GM12878 (cell line): ENCODE measurements around the gene CPVL. TPM values are rescaled to one million over a fixed set of nuclear protein-coding genes. Genes with fewer than 3 reads are reported as not detected.
A peak's percentile ranks its signal among the peaks of the same experiment; 100 is the strongest.

Experiments used
- ATAC-seq: fragments of 200-7000 bp; cut with Tn5 transposase; 3 replicates; pipeline ENCODE4 v1.9.1; 2020; ENCODE audit warnings: mild to moderate bottlenecking, moderate library complexity
- BruUV-seq: library from RNA; stranded (reverse); fragments of 400-500 nt; replicated peaks from 2 replicates; lab custom pipeline; 2021; lab: Mats Ljungman, UMichigan
- CTCF ChIA-PET: fragments of 300-600 bp; sonication (Branson Sonifier 250); formaldehyde crosslinking; extraction: SDS; loops from one replicate; lab custom pipeline; 2021; ENCODE audit warnings: inconsistent platforms; lab: Yijun Ruan, JAX
- POLR2A ChIA-PET: fragments of 350-600 bp; formaldehyde crosslinking; extraction: SDS; loops from one replicate; lab custom pipeline; 2021; ENCODE audit warnings: inconsistent platforms; lab: Charles Lee
- RAD21 ChIA-PET: fragments of 300-600 bp; sonication (Branson Sonifier 250); formaldehyde crosslinking; loops from one replicate; lab custom pipeline; 2023; ENCODE audit warnings: antibody characterized with exemption; ENCODE audit not compliant: unreplicated experiment; lab: Charles Lee
- SMC1A ChIA-PET: fragments of 300-600 bp; sonication (Branson Sonifier 250); formaldehyde crosslinking; loops from one replicate; lab custom pipeline; 2023; ENCODE audit not compliant: unreplicated experiment, uncharacterized antibody; lab: Charles Lee
- DNase-seq: peaks from one replicate; pipeline ENCODE4 v3.0.0-alpha.2; 2011; ENCODE audit warnings: low read depth, low spot score
- FAIRE-seq: peaks from 3 replicates; lab custom pipeline; 2011; peaks lifted over from hg19 to GRCh38; lab: Jason Lieb, UNC
- H2AFZ ChIP-seq: 2 replicates; pipeline ENCODE4 v1.6.0; 2011; ENCODE audit warnings: low read depth, low read length, control low read depth; ENCODE audit not compliant: control insufficient read depth
- H3K27ac ChIP-seq: 2 replicates; pipeline ENCODE4 v1.5.1; 2011; ENCODE audit warnings: control low read depth; ENCODE audit not compliant: control insufficient read depth, insufficient read depth
- H3K27me3 ChIP-seq, 2 experiments: replicated peaks in 1 of 2; 2 replicates each; pipeline versions ENCODE4 v1.6.0 to v1.6.1; 2011; ENCODE audit warnings: low read length in 1 of 2; ENCODE audit not compliant: control insufficient read depth in 2 of 2, insufficient read depth in 2 of 2
- H3K36me3 ChIP-seq, 2 experiments: 2 replicates each; pipeline ENCODE4 v1.5.1; 2011; ENCODE audit warnings: low read length in 1 of 2; ENCODE audit not compliant: control insufficient read depth in 2 of 2, insufficient read depth in 2 of 2
- H3K4me1 ChIP-seq: 2 replicates; pipeline ENCODE4 v1.6.1; 2011; ENCODE audit warnings: mild to moderate bottlenecking, low read length, moderate library complexity, mixed read lengths; ENCODE audit not compliant: control insufficient read depth, insufficient read depth
- H3K4me2 ChIP-seq: 2 replicates; pipeline ENCODE4 v1.6.0; 2011; ENCODE audit warnings: control low read depth; ENCODE audit not compliant: control insufficient read depth, insufficient read depth
- H3K4me3 ChIP-seq: fragments of 200-600 bp; sonication (generic); 2 replicates; pipeline ENCODE4 v1.5.1; 2016
- H3K79me2 ChIP-seq: 2 replicates; pipeline ENCODE4 v1.6.0; 2011; ENCODE audit warnings: low read length; ENCODE audit not compliant: control insufficient read depth, insufficient read depth
- H3K9ac ChIP-seq: 2 replicates; pipeline ENCODE4 v1.8.0; 2011; ENCODE audit warnings: low read length, control low read depth, mixed read lengths; ENCODE audit not compliant: control insufficient read depth, insufficient read depth
- H3K9me3 ChIP-seq: replicated peaks from 3 replicates; pipeline ENCODE4 v1.5.1; 2011; ENCODE audit warnings: mild to moderate bottlenecking, low read length; ENCODE audit not compliant: control insufficient read depth, insufficient read depth
- H4K20me1 ChIP-seq: 2 replicates; pipeline ENCODE4 v1.6.0; 2011; ENCODE audit not compliant: control insufficient read depth, insufficient read depth
- BRCA1 ChIP-seq: IDR thresholded peaks from 2 replicates; pipeline ENCODE4 v1.6.1; 2011; ENCODE audit warnings: low read depth, low read length, improper control_type of control experiment
- CEBPB ChIP-seq, 2 experiments: fragments of 150-350 bp in 1 of 2; IDR thresholded peaks; 2 replicates each; pipeline ENCODE4 v1.6.1; 2012 to 2014; ENCODE audit warnings: low read depth in 2 of 2, low read length in 2 of 2, borderline replicate concordance in 1 of 2, inconsistent platforms in 1 of 2
- CTCF ChIP-seq, 3 experiments: IDR thresholded peaks in 2 of 3; conservative IDR thresholded peaks in 1 of 3; 2 replicates each; pipeline ENCODE4 v1.5.1; 2011; ENCODE audit warnings: low read depth in 3 of 3, low read length in 3 of 3, mild to moderate bottlenecking in 3 of 3, control low read depth in 2 of 3, moderate library complexity in 2 of 3, inconsistent platforms in 1 of 3, mixed read lengths in 1 of 3; ENCODE audit not compliant: control insufficient read depth in 2 of 3, insufficient read depth in 1 of 3; ENCODE audit errors: extremely low read depth in 1 of 3
- E2F4 ChIP-seq: IDR thresholded peaks from 2 replicates; pipeline ENCODE4 v1.6.1; 2012; ENCODE audit warnings: low read depth, low read length, improper control_type of control experiment
- GABPA ChIP-seq: IDR thresholded peaks from 2 replicates; pipeline ENCODE4 v1.6.1; 2014; ENCODE audit warnings: antibody characterized with exemption, low read depth, mild to moderate bottlenecking, inconsistent platforms
- RAD21 ChIP-seq: IDR thresholded peaks from 2 replicates; pipeline ENCODE4 v1.6.1; 2011; ENCODE audit warnings: mild to moderate bottlenecking, low read depth, low read length, moderate library complexity; ENCODE audit not compliant: insufficient read depth
- SMC3 ChIP-seq: IDR thresholded peaks from 2 replicates; pipeline ENCODE4 v1.6.1; 2011; ENCODE audit warnings: low read length, improper control_type of control experiment, borderline replicate concordance
- WGBS: methylation state at CpG from one replicate; pipeline ENCODE4 v1.1.6; 2016; ENCODE audit warnings: low lambda C conversion rate; ENCODE audit not compliant: insufficient replicate concordance, insufficient coverage; ENCODE audit errors: missing lambda C conversion rate; 5-methylcytosine and 5-hydroxymethylcytosine counted together
- in situ Hi-C: fragments of 300-500 bp; cut with MboI; formaldehyde crosslinking; loops from 9 replicates; pipeline ENCODE4 v1.14.3; 2018; ENCODE audit warnings: mixed read lengths
- intact Hi-C: fragments of 100-400 bp; cut with micrococcal nuclease; formaldehyde crosslinking; loops from one replicate; pipeline ENCODE4 v1.14.2; 2022; ENCODE audit not compliant: unreplicated experiment
- polyA plus RNA-seq, 11 experiments: library from polyadenylated mRNA; depleted of rRNA in 4 of 11; unstranded in 6 of 11; stranded (reverse) in 5 of 11; fragments of >200 nt; fragmentation: Nextera tagmentation in 4 of 11; fragmentation: Illumina TruSeq in 1 of 11; extraction: Ambion mirVana in 4 of 11; extraction: Trizol in 1 of 11; gene quantifications; 1 replicate in 1 of 11; 2 replicates in 10 of 11; pipeline versions ENCODE4 v1.2.1 to v1.2.3, GENCODE V29; 2011 to 2016; ENCODE audit warnings: inconsistent platforms in 2 of 11, missing spikeins in 2 of 11, low read depth in 1 of 11
- total RNA-seq, 4 experiments: library from RNA; depleted of rRNA in 3 of 4; stranded (reverse); fragments of >200 nt in 3 of 4; fragmentation: Illumina TruSeq in 1 of 4; extraction: Trizol in 1 of 4; gene quantifications; 2 replicates each; pipeline versions ENCODE4 v1.2.1 to v1.2.3, GENCODE V29; 2013 to 2021

Gene CPVL
- total and polyA plus RNA-seq, 10 of the 15 experiments (the other 5 are each of a cell fraction or from before 2014, with no cell fraction given): 0.59 TPM; not detected in 9

GRCh38 chr7:29189743-29190201, 43.4 kb upstream of the CPVL start:
- intact Hi-C loops (loop anchor here (1.0 to 5.0 kb wide), 3 partner anchors 155 to 267 kb away; no protein-coding TSS in a partner anchor), in situ Hi-C loops (loop anchor here (5.0 kb wide), 1 partner anchor 218 kb away; no protein-coding TSS in a partner anchor)
- TF ChIP-seq RAD21: peak; percentile 66
- no peak for TF ChIP-seq CEBPB (IDR thresholded peaks at IDR 0.05; ENCODE audit: borderline replicate concordance in 1 of 2, low read depth in 2 of 2, low read length in 2 of 2)
- TF ChIP-seq BRCA1: no peak
- no peak for TF ChIP-seq GABPA
- TF ChIP-seq SMC3: peak; percentile 79
- TF ChIP-seq E2F4: no peak
- TF ChIP-seq CTCF (IDR thresholded peaks at IDR 0.05 in 2 of 3, conservative IDR thresholded peaks at IDR 0.05 in 1 of 3; ENCODE audit: control insufficient read depth in 2 of 3, extremely low read depth in 1 of 3, insufficient read depth in 1 of 3, low read depth in 3 of 3, low read length in 3 of 3): peak; percentile 77 to 86 (median 81)
- 8% methylated on average over 16 of the region's 16 CpGs for WGBS
- Histone ChIP-seq H3K9me3 (no peaks in the 10 kb centered on the region), H3K27ac (no peak overlapping the region), H3K4me3 (no peak overlapping the region), H3K4me1 (no peaks in the 10 kb centered on the region), H3K9ac (no peak overlapping the region), H3K4me2 (no peak overlapping the region), H3K79me2 (no peaks in the 10 kb centered on the region), H3K36me3 (no peaks in the 10 kb centered on the region), H3K27me3 (peaks cover 0 to 10% of the 10 kb centered on the region in 2 experiments; a peak in 3 of 4 replicates), H4K20me1 (no peaks in the 10 kb centered on the region), H2AFZ (no peak overlapping the region)
- RAD21 ChIA-PET: interaction anchor here (0.7 to 4.3 kb wide), 10 partner anchors 12 to 268 kb away, joined by 3 to 31 read pairs (median 3); no protein-coding TSS in a partner anchor
- DNase-seq: no peak
- ATAC-seq: peak; percentile 95
- FAIRE-seq: no peak
- CTCF ChIA-PET: interaction anchor here (0.6 to 4.4 kb wide), 38 partner anchors 8 to 1744 kb away, joined by 3 to 112 read pairs (median 4); no protein-coding TSS in a partner anchor
- POLR2A ChIA-PET: no interaction called here
- SMC1A ChIA-PET: interaction anchor here (0.7 to 5.4 kb wide), 15 partner anchors 12 to 268 kb away, joined by 3 to 77 read pairs (median 4); no protein-coding TSS in a partner anchor
- no TSS peak for BruUV-seq
